ENCODE data around the gene MBP.
"Not testable (repeated sequence)": the region's sequence is repeated elsewhere in the genome, so short reads cannot be mapped to it uniquely, and the experiment has no call there.

The MBP gene

DNA sequence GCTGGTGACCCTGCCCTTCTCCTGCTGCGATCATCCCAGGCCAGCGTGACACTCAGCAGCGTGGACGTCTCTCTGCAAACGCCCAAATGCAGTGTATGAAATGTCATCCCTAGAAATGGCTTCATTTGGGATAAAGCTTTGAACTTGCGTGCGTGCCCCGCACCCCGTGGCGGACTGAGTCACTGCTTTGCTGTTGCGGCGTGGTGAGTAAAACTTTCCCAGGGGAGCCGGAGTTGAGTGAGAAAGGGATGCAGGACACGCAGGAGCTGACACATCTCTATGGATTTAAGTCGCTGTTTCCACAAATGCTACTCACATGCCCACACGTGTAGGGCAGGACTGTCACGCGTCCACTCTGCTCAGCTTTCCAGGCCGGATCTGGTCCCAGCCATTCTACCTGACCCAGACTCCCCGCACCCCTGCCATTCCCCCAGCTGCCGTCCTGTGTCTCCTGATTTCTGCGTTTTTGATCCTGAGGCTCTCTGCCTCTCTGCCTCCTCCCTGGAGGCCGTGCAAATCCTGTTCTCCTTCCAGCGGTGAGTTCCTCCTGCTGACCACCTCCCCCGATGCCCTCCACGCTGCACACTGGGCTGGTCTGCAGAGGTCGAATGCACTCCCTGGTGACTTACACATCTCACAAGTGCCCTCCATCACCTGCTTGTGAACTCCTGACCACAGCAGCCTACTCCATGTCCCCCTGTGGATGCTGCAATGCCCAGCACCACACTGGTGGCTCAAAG is 88.9 kb downstream of the MBP start:
- no peak for DNase-seq

DNA sequence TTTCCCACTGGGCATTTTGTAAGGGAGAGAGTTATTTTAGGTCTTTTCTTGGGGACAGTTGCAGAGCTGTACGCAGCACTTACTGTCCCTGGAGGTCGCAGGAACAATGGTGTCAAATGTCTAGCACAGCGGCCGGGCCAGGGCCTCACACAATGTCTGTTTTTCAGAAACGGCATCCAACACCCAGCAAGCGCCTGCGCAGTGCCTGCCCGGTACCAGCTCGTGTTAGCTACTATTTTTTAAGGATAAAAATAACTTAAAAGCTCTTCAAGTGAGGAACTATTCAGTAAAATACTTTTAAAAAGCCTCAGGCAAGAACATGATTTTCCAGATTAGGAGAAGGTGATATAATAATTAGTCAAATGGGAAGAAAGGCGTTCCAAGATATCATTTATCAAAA is 90.0 kb downstream of the MBP start:
- no peak for DNase-seq

DNA sequence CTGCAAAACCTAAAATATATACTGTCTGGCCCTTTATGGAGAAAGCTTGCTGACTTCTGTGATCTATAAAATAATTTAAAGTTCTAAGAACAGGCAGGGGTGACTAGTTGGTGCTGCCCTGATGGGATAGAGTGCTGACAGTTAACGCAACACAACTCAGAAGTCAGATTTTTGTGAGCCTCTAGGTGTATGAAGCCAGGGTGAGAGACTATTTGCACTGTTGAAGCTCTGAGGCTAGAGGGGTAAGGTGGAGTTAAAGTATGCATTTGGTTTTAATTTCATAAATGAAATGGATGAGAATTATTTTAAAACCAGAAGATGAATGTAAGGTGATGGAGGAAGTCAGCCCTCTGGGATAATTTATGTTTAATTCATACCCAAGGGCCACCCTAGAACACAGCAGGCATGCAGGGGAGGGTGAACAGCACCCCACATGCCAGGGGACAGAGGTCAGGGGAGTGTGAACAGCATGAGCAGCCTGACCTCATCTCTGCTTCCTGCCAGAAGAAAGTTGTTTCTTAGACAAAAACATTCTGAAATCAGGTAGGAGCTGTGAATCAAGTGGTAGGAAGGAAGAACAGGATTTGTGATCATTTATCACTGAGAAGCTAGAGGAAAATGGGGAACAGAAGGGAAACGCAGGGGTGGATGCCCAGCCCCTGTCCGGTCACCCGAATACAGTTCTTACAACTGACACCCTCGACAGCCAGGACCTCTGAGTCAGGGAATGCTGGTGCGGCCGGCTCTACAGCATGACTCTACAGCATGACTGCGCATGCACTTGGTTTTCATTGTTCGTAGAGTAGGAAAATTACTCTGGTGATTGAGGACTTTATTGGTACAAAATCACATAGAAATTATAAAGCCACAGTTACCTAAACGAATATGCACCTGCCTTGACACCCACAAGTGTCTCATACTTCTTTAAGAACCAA is 93.1 kb downstream of the MBP start:
- DNase-seq = no peak

DNA sequence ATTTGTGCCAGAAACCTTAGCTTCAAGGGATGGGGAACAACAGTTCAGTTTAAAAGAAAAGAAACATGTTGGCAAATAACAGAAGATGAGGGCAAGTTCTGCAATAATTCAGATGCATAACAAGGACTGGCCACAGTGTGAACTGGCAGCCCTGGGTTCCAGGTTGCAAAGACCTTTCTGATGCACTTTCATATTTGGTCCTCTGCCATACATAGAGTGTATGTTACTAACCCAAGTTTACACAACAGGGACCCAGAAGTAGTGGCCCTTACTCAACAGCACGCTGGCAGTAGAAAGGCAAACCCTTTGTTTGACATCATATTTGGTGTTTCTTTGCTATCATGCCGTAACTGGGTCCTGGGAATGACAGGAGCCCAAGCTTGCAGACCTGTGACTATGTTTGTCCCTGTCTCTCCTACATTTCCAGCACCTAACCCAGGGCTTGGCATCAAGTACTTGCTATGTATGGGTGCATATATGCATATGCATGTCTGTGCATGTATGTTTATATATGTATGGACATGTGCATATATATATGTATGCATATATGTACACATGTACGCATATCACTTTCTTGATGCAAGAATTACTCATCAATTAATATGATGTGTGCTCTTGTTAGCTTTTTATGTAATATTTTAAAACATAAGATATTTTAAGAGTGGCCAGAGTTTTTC is 94.3 kb downstream of the MBP start:
- no peak for DNase-seq

DNA sequence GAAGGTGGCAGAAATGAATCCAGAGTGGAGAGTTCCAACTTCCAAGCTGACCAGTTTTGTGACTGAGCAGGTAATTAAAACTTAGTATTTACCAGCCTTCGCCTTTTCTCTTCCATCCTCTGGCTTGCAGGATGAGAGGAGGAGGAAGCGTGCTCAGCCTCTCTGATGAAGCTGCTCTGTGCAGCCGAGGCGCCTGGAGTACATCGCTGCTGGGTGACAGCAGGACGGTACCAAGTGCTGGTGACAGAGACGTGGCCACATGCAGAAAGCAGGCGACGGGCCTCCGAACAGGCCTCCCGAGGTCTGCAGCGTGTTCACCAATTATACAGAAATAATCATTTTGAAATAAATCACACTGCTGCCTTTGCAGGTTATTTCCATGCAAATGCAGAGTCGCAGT is 95.0 kb downstream of the MBP start:
- no peak for DNase-seq

DNA sequence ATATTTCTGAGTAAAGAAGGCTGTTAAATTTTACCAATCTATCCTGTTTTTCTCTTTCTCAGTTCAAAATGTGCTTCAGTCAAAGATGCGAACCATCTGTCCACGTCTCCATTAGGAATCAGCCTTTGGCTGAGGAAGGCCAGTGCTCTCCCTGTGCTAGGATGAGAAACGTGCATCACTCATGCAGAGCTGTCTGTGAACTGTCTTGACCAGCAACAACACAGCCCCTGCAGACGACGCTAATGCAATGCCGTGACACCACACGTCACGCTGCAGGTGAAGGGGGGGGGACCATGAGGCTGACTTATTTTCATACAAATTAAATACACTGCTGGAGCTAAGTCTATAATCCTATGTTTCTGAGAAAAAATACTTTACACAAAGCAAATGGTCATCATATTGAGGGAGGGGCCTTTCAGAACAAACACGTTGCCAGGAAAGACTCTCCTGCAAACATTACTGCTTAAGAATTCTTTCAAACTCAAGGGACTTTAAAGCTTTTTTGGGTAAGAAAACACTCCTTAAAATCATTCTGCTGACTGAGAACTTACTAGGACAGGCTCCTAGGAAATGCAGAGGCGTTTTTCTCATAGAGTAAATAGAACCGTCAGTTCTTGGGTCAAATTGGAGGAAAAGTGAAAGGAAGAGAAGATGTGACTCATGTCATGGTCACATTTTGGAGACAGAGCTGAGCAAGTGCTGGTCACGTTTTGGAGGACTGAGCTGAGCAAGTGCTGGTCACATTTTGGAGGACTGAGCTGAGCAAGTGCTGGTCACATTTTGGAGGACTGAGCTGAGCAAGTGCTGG is 97.0 kb downstream of the MBP start:
- DNase-seq = no peak

DNA sequence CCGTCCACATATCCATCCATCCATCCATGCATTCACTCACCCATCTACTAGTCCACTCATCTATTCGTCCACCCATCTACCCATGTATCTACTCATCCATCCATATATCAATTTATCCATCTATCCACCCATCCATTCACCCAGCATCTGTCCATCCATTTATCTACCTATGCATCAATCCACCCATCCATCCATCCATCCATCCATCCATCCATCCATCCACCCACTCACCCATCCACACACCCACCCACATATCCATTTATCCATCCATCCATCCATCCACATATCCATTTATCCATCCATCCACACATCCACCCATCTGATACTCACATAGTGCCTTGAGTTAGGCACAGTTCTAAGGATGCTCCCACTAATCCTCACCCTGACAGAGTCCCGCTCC is 99.0 kb downstream of the MBP start:
- DNase-seq = no peak

DNA sequence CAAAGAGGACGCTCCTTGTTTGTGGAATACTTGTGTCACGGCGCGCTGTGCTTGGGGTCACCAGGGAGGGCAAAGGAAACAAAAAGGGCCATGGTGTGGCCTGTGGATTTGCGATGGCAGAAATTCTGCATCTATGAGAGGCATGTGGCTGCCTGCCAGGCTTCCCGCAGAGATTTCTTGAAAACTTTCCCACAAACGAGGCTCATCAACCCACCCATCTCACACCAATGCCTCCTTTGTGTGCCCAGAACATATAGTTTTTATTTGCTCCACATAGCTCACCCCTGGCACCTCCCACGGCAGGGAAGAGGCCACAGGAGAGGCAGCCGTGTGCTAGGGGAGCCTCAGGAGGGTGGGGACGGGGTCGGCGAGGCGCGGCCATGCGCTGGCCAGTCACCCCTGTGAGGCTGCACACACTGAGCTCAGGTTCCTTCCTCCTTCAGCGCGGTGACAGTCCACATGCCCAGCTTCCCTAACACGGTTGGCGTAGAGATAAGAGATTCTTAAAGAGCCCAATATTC is 100.3 kb downstream of the MBP start:
- no peak for DNase-seq

DNA sequence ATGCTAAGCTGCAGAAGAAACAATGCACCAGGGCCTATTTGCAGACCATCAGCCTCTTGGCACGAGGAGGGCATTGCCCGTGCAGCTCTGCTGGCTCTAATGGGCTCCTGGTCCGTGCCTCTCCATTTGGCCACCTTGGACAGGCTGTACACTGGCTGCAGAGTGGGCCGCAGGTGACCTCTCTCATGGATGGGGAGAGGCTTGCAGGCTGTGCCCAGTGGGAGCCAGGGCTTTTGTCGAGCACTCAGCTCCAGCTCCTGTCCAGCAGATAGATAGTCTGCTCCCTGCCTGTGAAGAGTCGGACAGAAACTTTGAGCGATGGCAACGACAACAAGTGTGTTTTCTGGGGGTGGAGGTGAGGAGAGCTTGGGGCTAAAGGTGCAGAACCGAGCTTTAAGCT is 100.9 kb downstream of the MBP start:
- DNase-seq = no peak

DNA sequence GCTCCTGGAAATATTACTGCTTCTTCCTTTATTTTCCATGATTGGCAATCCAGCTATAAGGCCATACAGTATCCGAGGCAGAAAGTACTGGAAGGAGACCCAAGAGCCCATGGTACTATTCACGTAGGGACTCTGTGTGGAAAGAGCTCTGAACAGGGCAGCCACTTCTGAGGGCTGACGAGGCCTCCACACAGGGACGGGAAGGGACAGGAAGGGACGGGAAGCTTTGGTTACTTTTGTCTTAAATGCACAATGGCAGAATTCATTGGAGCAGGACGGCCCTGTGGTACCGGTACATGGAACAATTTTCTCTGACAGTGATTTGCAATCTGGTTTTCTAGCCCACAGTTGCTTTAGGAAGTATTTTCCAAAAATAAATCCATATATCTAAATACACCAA is 102.4 kb downstream of the MBP start:
- no peak for DNase-seq

DNA sequence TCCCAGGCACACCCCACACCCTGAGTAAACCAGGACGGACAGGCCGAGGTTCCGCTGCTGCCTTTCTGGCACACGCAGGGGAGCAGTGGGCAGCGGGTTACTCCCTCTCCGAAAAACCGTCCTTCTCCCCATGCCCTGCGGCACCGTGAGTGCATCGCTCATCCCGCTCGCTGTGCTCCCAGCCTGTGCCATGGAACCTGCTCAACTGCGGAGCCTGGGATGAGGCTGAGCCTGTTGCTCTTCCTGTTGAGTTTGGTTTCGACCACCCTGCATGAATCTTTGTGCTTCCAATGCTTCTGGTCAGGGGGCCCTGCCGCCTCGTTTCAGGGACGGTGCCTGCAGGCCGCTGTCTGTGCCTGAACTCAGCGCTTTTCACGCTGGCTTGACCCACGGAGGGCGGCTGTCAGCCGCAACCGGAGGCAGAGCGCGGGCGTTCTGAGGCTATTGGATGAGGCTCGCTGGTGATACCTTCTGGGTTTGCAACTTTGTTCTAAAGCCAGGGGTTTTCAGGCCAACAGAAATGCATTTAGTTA is 106.7 kb downstream of the MBP start:
- no peak for DNase-seq

DNA sequence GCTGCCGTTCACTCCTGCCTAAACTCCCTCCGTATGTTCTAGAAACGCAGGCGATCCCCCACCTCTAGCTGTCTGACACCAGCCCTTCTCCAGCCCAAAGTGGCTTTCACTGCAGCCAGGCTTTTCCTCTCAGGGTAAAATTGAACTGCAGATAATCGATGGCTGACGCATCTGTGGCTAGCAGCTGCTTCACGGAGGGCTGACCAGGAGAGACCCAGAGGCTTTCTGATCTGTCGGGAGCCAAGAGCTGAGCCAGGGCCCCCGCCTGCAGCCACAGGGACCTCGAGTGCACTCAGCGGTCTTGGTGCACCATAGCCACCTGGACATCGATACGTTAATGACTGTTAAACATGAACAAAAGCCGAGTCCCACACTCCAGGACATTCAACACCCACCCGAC is 107.5 kb downstream of the MBP start:
- DNase-seq = no peak

DNA sequence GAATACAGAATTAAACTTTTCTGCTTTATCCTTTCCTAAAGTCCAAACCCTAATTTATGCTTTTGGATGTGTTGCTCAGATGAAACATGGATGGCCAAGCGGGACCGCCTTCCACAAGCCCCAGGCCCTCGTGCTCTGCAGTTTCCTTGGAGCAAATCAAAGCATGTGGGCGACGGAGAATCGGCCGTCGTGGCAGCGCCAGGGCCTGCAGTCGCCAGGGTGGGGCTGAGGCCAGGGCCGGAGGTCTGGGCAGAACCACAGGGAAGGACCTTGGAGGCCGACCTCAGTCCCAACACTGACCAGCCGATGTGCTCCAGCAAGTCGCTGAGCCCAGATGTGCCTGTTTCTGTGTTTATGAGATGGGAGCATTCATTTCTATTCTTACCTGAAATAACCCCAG is 108.1 kb downstream of the MBP start:
- no peak for DNase-seq

DNA sequence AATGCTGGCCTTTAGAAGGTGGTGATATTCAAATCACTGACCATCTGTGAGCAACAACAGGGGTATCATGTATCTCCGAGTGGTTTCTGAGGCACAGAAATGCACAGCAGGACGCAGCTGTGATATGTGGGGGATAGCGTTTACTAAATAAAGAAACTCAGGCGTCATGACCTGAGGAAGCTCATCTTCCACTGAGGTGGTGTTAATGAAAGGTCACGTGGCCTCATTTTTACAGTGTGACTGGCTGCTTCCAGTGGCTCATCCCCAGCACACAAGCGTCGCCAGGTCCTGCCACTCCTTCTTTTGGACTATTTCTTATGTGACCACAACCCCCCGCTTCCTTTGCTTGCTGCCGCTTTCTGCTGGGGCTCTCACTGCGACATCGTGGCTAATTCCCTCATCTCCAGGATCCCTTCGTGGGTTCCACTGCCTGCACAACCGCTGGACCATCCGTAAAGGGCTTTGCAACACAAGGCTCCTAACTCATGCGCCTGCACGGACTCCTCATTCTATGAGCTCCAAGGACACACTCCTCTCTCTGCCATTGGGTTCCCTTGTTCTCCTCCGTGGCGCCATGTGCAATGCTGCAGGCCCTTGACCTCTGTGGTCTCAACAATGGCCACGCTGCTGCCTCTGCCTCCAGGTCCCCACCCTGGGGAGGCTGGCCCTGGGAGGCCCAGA is 109.3 kb downstream of the MBP start:
- no peak for DNase-seq

DNA sequence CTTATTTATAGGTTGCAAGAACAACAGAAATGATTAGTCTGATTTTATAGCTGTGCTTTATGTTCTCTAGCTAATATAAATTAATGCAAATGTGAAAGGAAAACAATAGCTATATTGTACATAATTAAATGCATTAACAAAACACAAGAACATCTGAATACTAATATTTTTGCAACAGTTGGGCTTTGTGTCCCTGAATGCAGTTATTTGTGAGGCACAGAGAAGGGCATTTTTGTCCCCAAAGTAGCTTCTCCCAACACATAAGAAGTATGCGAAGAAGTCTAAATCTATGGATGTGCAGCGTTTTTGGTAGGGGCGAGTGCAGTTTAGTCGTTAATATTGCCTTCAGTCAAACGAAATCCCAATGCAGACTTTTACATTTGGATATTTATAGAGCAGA is 110.0 kb downstream of the MBP start:
- DNase-seq = no peak

DNA sequence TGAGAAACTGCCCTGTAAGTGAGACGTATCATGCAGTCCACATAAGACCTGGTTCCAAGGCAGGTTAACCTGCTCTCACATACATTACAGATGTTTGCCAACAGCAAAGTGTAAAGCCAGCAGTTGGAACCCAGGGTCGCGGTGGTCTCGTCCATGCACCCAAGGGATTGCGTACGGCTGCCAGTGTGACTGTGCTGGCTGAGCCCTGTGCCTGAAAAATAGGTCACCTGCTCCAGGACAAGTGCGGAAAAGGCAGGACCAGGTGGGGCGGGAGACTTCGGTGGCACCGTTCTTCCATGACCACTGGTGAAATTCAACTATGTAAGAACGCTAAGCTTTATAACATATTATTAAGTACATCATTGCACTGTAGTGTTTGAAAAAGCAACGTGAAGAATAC is 110.5 kb downstream of the MBP start:
- no peak for DNase-seq

DNA sequence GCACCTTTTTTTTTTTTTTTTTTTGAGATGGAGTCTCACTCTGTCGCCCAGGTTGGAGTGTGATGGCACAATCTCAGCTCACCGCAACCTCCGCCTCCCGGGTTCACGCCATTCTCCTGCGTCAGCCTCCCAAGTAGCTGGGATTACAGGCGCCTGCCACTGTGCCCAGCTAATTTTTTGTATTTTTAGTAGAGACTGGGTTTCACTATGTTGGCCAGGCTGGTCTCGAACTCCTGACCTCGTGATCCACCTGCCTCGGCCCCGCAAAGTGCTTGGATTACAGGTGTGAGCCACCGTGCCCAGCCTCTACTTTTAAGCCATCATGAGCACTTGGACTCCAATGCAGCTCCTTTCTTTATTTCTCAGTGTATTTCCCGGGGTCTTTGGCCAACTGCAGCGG is 111.1 kb downstream of the MBP start:
- DNase-seq = not testable (repeated sequence)

DNA sequence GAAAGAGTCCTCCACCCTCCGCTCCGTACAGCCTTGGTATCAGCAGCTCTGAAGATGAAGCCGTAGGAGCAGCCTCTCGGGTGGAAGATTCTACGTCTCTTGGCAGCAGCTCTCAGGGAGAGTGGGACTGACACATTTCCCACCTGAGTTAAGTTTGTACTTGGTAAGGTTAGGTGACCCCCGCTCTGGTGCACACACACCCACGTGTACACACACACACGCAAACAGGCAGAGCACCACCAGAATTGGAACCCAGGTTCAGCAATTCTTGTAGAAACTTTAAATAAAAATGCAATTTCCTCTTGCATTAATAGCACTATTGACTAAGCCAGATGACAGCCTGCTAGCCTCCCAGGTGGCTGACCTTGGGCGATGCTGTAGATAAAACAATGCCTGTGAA is 111.5 kb downstream of the MBP start:
- no peak for DNase-seq

DNA sequence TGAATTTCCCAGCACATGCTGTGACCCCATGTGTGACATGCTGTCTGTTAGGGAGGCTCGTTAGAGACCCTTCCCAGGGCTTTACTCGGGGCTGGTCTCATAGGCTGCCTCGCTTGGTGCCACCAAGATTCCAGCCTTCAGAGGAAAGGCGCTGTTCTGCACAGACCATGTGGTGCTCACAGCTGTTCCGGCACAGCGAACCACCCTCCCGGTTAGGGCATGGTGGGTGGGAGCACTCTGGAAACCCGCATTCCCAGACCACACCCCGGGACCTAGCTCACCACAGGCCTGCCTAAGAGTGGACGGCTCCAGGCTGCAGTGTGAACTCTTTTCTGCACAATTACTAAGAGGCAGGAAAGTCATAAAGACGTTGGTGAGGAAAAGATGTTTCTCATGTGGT is 112.0 kb downstream of the MBP start:
- no peak for DNase-seq

DNA sequence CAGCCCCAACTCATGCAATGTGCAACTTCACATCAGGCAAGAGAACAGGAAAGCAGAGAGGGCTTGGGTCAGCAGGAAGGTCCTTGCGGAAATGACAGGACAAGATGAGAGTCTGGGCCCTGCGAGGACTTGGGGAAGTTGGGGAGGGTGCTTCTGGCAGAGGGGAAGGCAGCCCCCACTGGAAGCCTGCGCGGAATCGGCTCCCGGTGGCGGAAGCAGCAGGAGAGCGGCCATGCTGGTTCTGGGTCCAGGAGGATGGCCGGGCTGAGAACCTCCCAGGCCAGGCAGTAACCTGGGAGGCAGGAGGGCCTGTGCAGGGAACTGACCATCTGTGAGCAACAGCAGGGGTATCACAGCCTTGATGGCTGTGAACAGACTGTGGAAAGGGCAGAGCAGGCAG is 112.9 kb downstream of the MBP start:
- no peak for DNase-seq

DNA sequence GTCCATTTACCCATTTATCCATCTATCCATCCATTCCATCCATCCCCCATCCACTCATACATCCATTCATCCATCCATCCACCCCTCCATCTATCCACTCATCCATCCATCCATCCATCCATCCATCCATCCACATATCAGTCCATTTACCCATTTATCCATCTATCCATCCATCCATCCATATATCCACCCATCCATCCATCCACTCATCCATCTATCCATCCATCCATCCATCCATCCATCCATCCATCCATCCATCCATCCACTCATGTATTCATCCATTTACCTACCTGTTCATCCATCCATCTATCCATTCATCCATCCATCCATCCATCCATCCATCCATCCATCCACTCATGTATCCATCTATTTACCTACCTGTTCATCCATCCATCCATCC is 113.9 kb downstream of the MBP start:
- DNase-seq = not testable (repeated sequence)

DNA sequence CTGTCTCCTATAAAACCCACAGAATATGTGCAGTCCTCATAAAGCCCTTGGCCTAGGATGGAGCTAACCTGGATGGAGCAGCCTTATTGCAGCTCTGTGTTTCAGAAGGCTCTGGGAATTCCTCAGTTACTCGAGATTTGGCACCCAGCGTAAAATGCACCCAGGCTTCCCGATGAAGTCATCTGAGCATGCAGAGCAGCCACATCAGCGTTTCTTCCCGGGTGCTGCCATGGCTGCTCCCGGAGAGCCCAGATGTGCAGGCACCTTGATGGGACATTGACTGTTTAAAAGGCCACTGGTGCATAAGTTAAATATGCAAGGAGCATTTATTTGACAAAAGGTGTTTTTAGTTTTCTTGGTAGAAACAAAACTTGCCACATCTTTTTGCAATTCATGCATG is 115.2 kb downstream of the MBP start:
- DNase-seq = no peak
